NB4 (cell line): ENCODE results near the gene GNAI1.

Experiments used
- MYC ChIP-seq: IDR thresholded peaks from 2 replicates; pipeline ENCODE4 v1.6.1; 2011; ENCODE audit warnings: low read depth, low read length
- POLR2A ChIP-seq: IDR thresholded peaks from 2 replicates; pipeline ENCODE4 v1.6.1; 2011; ENCODE audit warnings: mild to moderate bottlenecking; ENCODE audit not compliant: insufficient read length; ENCODE audit errors: extremely low read depth
- TF ChIP-seq, protein P1 (sequence below): IDR thresholded peaks from one replicate; pipeline ENCODE4 v1.5.1; 2012; ENCODE audit warnings: low read depth, low read length
- TF ChIP-seq, protein P2 (sequence below): IDR thresholded peaks from 2 replicates; pipeline ENCODE4 v1.6.1; 2011; ENCODE audit warnings: low read depth, low read length

- TF ChIP-seq POLR2A: no peak
- TF ChIP-seq, protein P1, sequence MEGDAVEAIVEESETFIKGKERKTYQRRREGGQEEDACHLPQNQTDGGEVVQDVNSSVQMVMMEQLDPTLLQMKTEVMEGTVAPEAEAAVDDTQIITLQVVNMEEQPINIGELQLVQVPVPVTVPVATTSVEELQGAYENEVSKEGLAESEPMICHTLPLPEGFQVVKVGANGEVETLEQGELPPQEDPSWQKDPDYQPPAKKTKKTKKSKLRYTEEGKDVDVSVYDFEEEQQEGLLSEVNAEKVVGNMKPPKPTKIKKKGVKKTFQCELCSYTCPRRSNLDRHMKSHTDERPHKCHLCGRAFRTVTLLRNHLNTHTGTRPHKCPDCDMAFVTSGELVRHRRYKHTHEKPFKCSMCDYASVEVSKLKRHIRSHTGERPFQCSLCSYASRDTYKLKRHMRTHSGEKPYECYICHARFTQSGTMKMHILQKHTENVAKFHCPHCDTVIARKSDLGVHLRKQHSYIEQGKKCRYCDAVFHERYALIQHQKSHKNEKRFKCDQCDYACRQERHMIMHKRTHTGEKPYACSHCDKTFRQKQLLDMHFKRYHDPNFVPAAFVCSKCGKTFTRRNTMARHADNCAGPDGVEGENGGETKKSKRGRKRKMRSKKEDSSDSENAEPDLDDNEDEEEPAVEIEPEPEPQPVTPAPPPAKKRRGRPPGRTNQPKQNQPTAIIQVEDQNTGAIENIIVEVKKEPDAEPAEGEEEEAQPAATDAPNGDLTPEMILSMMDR: no peak
- no peak for TF ChIP-seq MYC
- TF ChIP-seq, protein P2, sequence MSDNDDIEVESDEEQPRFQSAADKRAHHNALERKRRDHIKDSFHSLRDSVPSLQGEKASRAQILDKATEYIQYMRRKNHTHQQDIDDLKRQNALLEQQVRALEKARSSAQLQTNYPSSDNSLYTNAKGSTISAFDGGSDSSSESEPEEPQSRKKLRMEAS: no peak
These were observed 75.8 kb downstream of the GNAI1 start for GRCh38 chr7:80210400-80210799.
